ENCODE measurements around the gene SGCA. TPM values are rescaled to one million over a fixed set of nuclear protein-coding genes. Genes with fewer than 3 reads are reported as not detected.

The SGCA gene
- total and polyA plus RNA-seq, 2 of the 8 experiments (the other 6 are each of a cell fraction or from before 2014, with no cell fraction given), result 0.12 TPM; not detected in 1

GRCh38 chr17:50204431-50204830 lies 38.6 kb downstream of the SGCA start (continued):
- no peak for TF ChIP-seq CHD7 (IDR thresholded peaks at IDR 0.05; ENCODE audit: insufficient replicate concordance, low read length)
- TF ChIP-seq GABPA (IDR thresholded peaks at IDR 0.05; ENCODE audit: borderline replicate concordance, insufficient read depth, low read length), result no peak
